Thymus (tissue), 11 donors: ENCODE results near the gene PLAC8. TPM values are rescaled to one million over a fixed set of nuclear protein-coding genes. Genes with fewer than 3 reads are reported as not detected.
A peak's percentile ranks its signal among the peaks of the same experiment; 100 is the strongest.
"Not testable (repeated sequence)": the region's sequence is repeated elsewhere in the genome, so short reads cannot be mapped to it uniquely, and the experiment has no call there.

Experiments used
- DNase-seq, 9 donors: peaks; one replicate each; pipeline ENCODE4 v3.0.0-alpha.2; 2013; ENCODE audit warnings: low spot score in 9 of 9, low read depth in 6 of 9, missing footprints in 1 of 9
- H3K27ac ChIP-seq, 2 donors: one replicate each; pipeline ENCODE4 v1.5.1; 2013; ENCODE audit warnings: control low read depth in 1 of 2, low read depth in 1 of 2, low read length in 1 of 2, mild to moderate bottlenecking in 1 of 2, moderate library complexity in 1 of 2
- H3K27me3 ChIP-seq, 2 donors: one replicate each; pipeline ENCODE4 v1.5.1; 2013; ENCODE audit warnings: low read length in 1 of 2; ENCODE audit not compliant: control insufficient read depth in 2 of 2, insufficient read depth in 1 of 2
- H3K36me3 ChIP-seq, 2 donors: one replicate each; pipeline ENCODE4 v1.5.1; 2013; ENCODE audit warnings: low read length in 1 of 2, mild to moderate bottlenecking in 1 of 2, moderate library complexity in 1 of 2; ENCODE audit not compliant: control insufficient read depth in 2 of 2, insufficient read depth in 2 of 2
- H3K4me1 ChIP-seq, 2 donors: one replicate each; pipeline ENCODE4 v1.5.1; 2013; ENCODE audit warnings: low read length in 2 of 2; ENCODE audit not compliant: control insufficient read depth in 2 of 2, insufficient read depth in 2 of 2
- H3K4me3 ChIP-seq, 2 donors: one replicate each; pipeline ENCODE4 v1.5.1; 2013; ENCODE audit warnings: low read length in 2 of 2, control low read depth in 1 of 2, mild to moderate bottlenecking in 1 of 2
- H3K9me3 ChIP-seq, 2 donors: one replicate each; pipeline ENCODE4 v1.5.1; 2013; ENCODE audit warnings: low read length in 1 of 2, mild to moderate bottlenecking in 1 of 2; ENCODE audit not compliant: control insufficient read depth in 2 of 2, insufficient read depth in 1 of 2
- WGBS: extraction: QIAGEN DNeasy Blood & Tissue Kit; methylation state at CpG from one replicate; pipeline ENCODE4 v1.1.7; 2013; 5-methylcytosine and 5-hydroxymethylcytosine counted together
- polyA plus RNA-seq: library from polyadenylated mRNA; stranded (reverse); fragments of 200-250 nt; gene quantifications from one replicate; pipeline ENCODE4 v1.2.3, GENCODE V29; 2013
- total RNA-seq: library from RNA; stranded (reverse); fragments of 120-200 nt; gene quantifications from one replicate; pipeline ENCODE4 v1.2.4, GENCODE V29; 2013
- donor health status: healthy.

Gene PLAC8
- total and polyA plus RNA-seq, 2 donors: 48.9 to 79.8 TPM

GRCh38 chr4:83083925-83084475 lies 30.5 kb downstream of the PLAC8 start:
- Histone ChIP-seq H3K4me1 (peaks cover 0 to 5% of the 10 kb centered on the region in 2 donors), H3K36me3 (peaks cover 0 to 3% of the 10 kb centered on the region in 2 donors), H3K27me3 (no peaks in the 10 kb centered on the region), H3K9me3 (no peaks in the 10 kb centered on the region), H3K4me3 (no peak overlapping the region), H3K27ac (peak overlapping the region in 1 of 2 donors; percentile 17)
- 43% methylated on average over 11 of the region's 11 CpGs for WGBS
- DNase-seq: peak in 7 of 9 donors; percentile 8 to 73 (median 27)

GRCh38 chr4:83082777-83083176 lies 31.8 kb downstream of the PLAC8 start:
- DNase-seq: no peak
- 95% methylated on average over 4 of the region's 4 CpGs for WGBS

GRCh38 chr4:83080561-83080960 lies 34.0 kb downstream of the PLAC8 start:
- 98% methylated on average over 6 of the region's 6 CpGs for WGBS
- Histone ChIP-seq H3K4me3 (no peak overlapping the region), H3K27ac (no peak overlapping the region), H3K4me1 (peaks cover 0 to 5% of the 10 kb centered on the region in 2 donors), H3K36me3 (peaks cover 6 to 8% of the 10 kb centered on the region in 2 donors), H3K27me3 (no peaks in the 10 kb centered on the region), H3K9me3 (no peaks in the 10 kb centered on the region)
- DNase-seq: no peak

More at GRCh38 chr4:83082777-83083176, 31.8 kb downstream of the PLAC8 start:
- Histone ChIP-seq H3K36me3 (no peaks in the 10 kb centered on the region), H3K27ac (no peak overlapping the region), H3K9me3 (no peaks in the 10 kb centered on the region), H3K4me3 (no peak overlapping the region), H3K27me3 (no peaks in the 10 kb centered on the region), H3K4me1 (peaks cover 0 to 5% of the 10 kb centered on the region in 2 donors)

DNA sequence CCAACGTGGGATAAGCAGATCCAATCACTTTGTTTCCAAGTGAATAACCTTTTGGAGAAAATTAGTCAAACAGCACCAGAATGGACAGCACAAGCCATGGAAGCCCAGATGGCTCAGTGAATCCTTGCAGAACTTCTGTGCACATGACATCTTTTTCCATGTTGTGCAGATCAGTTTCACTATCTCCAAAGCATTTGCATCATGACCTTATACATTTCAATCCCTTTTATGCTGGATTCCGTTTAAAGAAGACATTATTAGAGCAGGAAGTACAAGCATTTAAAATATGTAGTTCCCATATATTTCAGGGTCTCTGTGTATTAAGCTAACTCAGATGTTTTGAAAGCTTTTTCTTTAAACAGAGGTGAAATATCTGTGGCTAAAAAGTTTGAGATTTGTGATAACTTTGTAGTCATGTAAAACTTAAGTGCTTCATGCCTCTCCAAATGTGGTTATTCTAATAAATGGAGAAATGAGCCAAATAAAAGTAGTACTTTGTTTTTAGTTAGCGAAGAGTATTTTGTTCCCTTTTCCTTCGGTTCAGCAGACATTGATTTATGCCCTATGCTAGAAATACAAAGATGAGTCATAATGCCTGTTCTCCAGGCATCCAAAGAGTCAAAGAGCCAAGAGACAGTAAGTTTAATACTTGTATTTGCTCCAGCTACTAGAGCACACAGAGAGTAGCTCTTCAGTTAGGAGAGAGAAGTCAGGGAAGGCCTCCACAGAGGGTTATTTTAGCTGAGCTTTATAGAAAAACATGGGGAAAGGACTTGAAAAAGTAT lies 39.0 kb downstream of the PLAC8 start:
- Histone ChIP-seq H3K36me3 (peaks cover 14 to 18% of the 10 kb centered on the region in 2 donors), H3K27ac (no peak overlapping the region)
- 80% methylated on average over 4 of the region's 4 CpGs for WGBS

GRCh38 chr4:83074783-83075182 lies 39.7 kb downstream of the PLAC8 start:
- H3K27ac ChIP-seq: not testable (repeated sequence)

More for the DNA sequence above, 39.0 kb downstream of the PLAC8 start:
- Histone ChIP-seq H3K27me3 (no peaks in the 10 kb centered on the region), H3K4me1 (no peaks in the 10 kb centered on the region), H3K9me3 (no peaks in the 10 kb centered on the region), H3K4me3 (no peak overlapping the region)
- no peak for DNase-seq

DNA sequence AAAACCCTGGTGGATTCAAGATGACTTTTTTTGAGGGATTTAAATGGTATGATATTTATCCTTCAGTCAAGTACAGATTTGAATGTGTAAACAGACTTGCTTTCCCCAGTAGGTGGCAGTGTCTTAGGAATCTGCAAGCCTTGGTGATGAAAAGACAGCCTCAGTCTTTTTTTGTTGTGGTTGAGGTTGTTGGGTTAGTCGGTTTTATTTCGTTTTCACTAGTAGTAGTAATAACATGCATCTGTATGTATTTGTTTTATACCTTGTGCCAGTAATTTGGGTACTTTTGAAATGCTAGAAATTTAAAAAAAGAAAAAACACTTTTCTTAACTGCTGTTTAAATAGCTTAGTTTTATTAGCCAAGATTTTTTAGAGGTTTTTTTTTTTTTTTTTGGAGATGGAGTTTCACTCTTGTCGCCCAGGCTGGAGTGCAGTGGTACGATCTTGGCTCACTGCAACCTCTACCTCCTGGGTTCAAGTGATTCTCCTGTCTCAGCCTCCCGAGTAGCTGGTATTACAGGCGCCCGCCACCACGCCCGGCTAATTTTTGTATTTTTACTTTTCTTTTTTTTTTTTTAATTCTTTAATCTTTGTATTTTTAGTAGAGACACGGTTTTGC lies 40.3 kb downstream of the PLAC8 start:
- 80% methylated on average over 10 of the region's 10 CpGs for WGBS
- H3K36me3 ChIP-seq: peaks cover 14 to 30% of the 10 kb centered on the region in 2 donors
- H3K27ac ChIP-seq: no peak overlapping the region
- H3K27me3 ChIP-seq: no peaks in the 10 kb centered on the region
- no peaks in the 10 kb centered on the region for H3K9me3 ChIP-seq
- peak; percentile 46 to 94 (median 79) for DNase-seq
- no peaks in the 10 kb centered on the region for H3K4me1 ChIP-seq
- no peak overlapping the region for H3K4me3 ChIP-seq

More at GRCh38 chr4:83074783-83075182, 39.7 kb downstream of the PLAC8 start:
- H3K27me3 ChIP-seq, H3K4me1 ChIP-seq, H3K4me3 ChIP-seq, H3K9me3 ChIP-seq, DNase-seq: not testable (repeated sequence)
- peaks cover 14 to 26% of the 10 kb centered on the region in 2 donors for H3K36me3 ChIP-seq
- 97% methylated on average over 7 of the region's 7 CpGs for WGBS

DNA sequence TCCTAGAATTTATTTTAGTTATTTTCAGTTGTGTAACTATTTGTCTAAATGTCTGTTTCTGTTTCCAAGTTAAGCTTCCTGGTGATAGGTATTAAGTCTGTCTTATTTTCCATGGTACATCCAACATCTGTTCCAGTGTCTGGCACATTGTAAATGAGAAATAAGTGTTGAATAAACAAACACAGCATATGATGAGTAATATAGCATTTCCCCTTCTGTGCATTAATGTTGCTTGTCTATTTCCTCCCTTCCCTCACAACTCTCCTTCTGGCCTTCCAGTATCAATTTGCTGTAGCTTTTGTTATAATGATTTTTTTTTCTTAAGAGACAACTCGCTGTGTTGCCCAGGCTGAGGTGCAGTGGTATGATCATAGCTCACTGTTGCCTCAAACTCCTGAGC lies 43.4 kb downstream of the PLAC8 start:
- 100% methylated on average over 1 of the region's 1 CpG for WGBS
- peaks cover 14 to 51% of the 10 kb centered on the region in 2 donors for H3K36me3 ChIP-seq
- no peak overlapping the region for H3K4me3 ChIP-seq
- no peak overlapping the region for H3K27ac ChIP-seq
- H3K27me3 ChIP-seq: no peaks in the 10 kb centered on the region
- H3K9me3 ChIP-seq: no peaks in the 10 kb centered on the region
- H3K4me1 ChIP-seq: no peaks in the 10 kb centered on the region
- DNase-seq: no peak

GRCh38 chr4:83067058-83067639 lies 47.4 kb downstream of the PLAC8 start:
- H3K36me3 ChIP-seq: peaks cover 27 to 71% of the 10 kb centered on the region in 2 donors
- 97% methylated on average over 10 of the region's 10 CpGs for WGBS
- no peaks in the 10 kb centered on the region for H3K4me1 ChIP-seq

DNA sequence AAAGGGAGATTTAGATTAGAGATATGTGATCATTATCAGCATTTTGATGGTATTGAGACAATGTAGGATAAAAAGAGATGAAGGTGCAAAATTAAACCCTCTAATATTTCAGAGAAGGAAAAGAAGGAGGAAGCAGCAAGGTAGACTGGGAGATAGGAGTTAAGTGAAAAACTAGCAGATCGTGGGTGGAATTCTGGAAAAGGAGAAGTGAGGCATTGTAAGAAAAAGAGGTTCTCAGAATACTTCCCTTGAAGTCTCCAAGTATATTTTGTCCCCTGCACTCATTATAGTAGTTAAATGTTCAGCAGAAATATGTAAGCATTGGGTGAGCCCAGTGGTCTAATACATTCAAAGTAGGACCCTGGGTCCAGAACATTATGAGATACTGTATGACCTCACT lies 49.3 kb downstream of the PLAC8 start:
- WGBS: 90% methylated on average over 1 of the region's 1 CpG
- Histone ChIP-seq H3K27ac (no peak overlapping the region), H3K36me3 (peaks cover 26 to 72% of the 10 kb centered on the region in 2 donors), H3K27me3 (no peaks in the 10 kb centered on the region), H3K9me3 (no peaks in the 10 kb centered on the region), H3K4me1 (no peaks in the 10 kb centered on the region), H3K4me3 (no peak overlapping the region)
- no peak for DNase-seq

More at GRCh38 chr4:83067058-83067639, 47.4 kb downstream of the PLAC8 start:
- Histone ChIP-seq H3K9me3 (no peaks in the 10 kb centered on the region), H3K4me3 (no peak overlapping the region), H3K27me3 (no peaks in the 10 kb centered on the region), H3K27ac (no peak overlapping the region)
- DNase-seq: no peak
